M059J (cell line): Measurements from ENCODE around the gene GRM7. TPM values are rescaled to one million over a fixed set of nuclear protein-coding genes. Genes with fewer than 3 reads are reported as not detected.

Experiments used
- DNase-seq: peaks from one replicate; pipeline ENCODE4 v3.0.0-alpha.2; 2012; ENCODE audit warnings: low read depth
- total RNA-seq: library from RNA; depleted of rRNA; stranded (reverse); fragments of >200 nt; shearing (Covaris generic); gene quantifications from 2 replicates; pipeline ENCODE4 v1.2.3, GENCODE V29; 2014

GRM7 gene
- total RNA-seq, 1 experiment from 2014 or later: not detected

DNA sequence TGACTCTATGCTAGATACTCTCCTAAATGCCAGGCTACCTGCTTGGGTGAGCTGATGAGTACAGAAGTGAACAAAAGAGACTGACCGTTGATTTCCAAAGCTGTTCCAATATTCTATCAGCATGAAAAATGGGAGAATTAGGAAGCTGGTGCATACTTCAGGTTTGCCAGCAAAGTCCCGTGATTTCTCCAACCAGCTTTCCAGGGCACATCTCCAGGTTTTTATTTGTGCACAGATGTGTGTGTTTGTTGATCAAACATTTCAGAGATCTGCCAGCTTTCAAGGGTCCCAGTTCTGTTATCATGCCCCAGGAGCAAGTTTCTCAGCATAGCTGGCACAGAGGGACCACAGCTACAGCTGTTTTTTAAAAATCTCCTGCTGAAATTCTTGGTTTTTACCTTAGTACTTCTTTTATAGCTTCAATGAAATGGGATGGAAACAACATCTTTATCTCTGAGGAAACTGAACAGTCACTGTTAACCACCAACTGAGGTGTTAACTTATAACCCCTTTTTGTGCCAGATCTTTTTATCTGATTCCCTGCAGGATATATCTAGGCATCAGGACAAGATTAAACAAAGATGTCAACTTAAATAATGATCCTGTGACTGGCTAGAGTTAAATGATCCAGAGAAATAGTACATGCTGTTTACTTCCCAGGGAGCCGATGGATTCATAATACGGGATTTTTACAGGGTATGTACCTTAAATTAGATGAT is 380.8 kb downstream of the GRM7 start:
- no peak for DNase-seq

- no peak for DNase-seq
These were observed 381.4 kb downstream of the GRM7 start for GRCh38 chr3:7242303-7242635.

DNA sequence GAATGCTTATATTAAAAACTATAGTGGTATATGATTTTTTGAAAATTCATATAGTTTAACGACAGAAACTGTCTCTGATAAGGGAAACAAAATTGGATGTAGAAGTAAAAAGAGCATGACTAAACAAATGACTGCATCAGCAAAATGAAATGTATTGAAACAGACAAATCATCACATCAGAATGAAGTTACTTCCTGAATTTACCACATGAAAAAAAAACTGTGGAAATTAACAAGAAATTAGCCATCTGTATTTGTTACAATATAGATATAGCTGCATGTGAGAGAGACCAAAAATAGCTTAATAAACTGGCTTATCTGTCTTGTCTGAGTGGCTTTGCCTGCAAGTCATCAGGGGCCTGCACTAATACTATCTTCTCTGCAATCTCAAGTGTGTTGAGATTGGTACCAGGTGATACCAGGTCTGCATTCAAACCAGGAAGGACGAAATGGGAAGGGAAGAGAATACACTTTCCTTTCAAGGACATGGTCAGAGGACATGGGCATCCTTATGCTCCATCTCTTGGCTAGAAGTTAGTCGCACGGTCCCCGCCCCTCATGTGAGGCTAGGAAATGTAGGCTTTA is 388.7 kb downstream of the GRM7 start:
- no peak for DNase-seq

GRCh38 chr3:7254251-7254650 is 393.3 kb downstream of the GRM7 start:
- DNase-seq: no peak

DNA sequence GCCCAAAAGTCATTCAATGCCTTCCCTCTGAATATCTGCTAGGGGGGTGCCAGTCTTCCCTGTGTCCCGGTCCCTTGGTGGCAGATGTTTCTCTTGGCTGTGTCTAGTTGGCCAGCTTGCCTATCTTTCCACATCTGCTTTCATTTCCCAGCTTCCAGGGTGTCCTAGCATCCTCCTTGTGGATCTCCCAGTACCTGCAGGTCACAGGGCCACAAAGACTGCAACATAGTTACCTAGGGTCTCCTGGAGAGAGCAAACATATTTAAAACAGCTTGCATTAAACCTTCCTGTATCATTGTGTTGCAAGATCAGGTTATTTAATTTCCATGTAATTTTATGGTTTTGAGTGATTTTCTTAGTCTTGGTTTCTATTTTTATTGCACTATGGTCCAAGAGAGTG is 400.1 kb downstream of the GRM7 start:
- no peak for DNase-seq

DNA sequence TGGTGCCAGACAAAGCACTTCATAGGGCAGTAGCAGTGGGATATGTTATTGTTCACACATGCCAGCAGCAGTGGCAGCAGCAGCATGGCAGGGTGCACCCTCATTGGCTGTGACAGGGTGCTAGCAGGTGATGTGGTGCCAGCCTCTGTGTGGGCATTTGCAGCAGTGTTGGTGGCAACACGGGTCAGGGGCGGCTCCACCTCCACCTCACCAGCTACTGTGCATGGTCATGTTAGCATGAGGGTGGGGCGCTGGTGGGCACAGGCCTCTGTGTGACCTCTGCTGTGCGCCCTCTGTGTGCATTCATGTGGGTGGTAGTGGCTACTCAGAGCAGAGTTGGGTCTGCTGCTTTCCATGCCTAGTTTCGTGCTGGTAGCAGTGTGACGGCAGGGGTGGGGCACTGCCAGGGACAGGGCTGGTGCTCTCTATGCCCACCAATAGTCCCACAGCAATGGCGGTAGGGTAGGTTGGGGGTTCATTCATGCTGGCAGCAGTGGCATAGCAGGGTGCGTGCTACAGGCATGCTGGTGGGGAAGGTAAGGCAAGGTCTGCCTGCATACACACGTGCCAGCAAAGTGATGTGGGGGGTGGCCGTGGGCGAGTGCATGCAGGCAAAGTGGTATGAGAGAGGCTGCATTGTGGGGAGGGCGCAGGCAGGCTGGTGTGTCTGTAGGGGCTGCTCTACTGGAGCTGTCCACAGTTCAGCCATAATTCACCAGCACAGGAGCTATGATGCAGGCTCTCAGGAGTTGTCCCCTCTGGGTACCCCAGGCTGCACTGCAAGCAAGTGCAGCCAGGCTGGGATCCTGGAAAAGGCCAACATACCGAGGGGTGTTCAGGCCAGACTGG is 402.7 kb downstream of the GRM7 start:
- DNase-seq: no peak

- no peak for DNase-seq
These were observed 403.2 kb downstream of the GRM7 start for GRCh38 chr3:7264196-7264526.

DNA sequence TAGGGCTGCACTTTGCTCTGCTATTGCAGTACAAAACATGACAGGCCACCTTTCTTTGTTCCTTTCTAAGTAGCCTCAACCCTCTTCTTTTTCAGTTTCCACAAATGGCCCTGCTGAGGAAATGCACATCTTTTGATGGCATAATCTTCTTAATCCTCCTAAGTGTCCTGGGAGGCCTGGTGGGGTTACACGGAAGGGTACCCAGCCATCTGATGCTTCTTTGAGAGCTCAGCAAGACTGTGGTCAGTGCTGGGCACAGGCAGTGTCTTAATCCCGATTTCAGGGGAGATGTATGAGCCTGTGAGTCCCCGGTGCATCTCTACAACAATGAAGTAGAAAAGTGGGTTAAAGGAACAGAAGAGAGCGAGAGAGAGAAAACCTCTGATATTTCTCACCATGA is 404.8 kb downstream of the GRM7 start:
- no peak for DNase-seq

- DNase-seq: no peak
These were observed 405.6 kb downstream of the GRM7 start for GRCh38 chr3:7266551-7266950.

GRCh38 chr3:7270731-7271130 is 409.8 kb downstream of the GRM7 start:
- no peak for DNase-seq

DNA sequence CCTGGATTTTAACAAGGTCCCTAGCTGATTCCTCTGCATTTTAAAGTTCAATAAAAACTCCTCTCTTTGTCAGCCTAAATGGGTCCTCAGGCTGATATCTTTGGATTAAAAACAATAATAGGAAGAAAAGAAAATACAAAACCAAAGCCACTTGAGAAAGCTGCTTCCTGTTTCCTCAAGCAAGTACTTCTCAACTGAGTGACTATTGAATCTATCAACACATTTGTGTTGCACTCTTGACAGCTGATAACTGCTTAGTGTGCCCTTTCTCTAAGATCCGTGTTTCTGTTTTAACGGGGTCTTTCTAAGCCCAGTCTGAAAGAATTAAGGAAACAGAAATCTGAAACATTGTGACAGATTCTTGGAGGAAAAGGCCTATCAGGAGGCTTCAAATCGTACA is 410.7 kb downstream of the GRM7 start:
- DNase-seq: no peak

DNA sequence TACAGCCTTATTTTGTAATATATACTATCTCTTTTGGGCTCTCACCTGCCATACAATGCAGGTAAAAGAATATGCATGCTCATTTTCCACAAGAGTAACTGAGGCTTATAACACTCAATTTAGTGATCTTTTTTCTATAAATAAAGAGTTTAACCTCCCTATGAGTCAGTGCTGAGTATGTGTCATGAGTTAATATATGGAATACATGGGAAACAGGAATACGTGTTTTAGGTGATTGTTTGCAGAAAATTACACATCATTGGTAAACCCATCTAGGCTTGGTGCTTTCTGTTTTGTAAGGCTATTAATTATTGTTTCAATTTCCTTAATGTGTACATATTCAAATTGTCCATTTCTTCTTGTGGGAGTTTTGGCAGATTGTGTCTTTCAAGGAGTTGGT is 411.3 kb downstream of the GRM7 start:
- no peak for DNase-seq

DNA sequence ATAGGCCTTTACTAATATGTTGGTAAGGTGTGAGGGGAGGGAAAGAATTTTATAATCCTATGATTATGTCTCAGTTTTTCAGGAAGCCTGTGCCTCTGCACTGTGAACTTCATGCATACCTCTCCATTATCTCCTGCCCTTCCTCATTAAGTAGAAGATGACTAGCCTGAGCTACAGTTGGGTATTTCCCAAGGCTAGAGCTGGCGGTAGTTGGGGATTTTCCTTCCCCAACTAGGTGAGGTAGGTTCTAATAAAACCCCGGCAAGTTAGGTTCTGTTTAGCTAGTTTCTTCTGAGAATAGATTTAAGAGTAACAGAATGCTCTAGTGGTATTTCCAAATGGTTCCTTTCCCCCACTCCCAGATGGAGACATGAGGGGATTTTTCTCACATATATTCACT is 414.5 kb downstream of the GRM7 start:
- DNase-seq: no peak

- DNase-seq: no peak
These were observed 419.4 kb downstream of the GRM7 start for GRCh38 chr3:7280318-7280717.

- no peak for DNase-seq
These were observed 422.1 kb downstream of the GRM7 start for GRCh38 chr3:7282988-7283387.

DNA sequence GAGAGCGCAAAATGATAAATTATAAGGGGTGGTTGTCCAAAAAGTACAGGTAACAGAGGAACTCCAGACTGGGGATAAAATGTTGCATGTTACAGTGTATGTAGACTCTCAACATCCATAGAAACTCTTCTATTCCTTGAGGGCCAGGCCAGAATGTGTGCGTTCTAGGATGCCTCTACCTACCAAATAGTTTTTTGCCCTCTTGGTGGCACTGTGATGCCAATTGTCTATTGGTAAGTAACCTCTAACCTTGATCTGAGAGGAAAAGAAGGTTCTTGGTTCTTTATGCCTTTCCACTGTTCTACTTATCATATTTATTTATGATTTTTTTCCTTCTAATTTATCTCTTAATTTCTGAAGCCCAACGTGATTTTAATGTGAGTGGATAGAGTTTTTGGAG is 424.6 kb downstream of the GRM7 start:
- DNase-seq: no peak

DNA sequence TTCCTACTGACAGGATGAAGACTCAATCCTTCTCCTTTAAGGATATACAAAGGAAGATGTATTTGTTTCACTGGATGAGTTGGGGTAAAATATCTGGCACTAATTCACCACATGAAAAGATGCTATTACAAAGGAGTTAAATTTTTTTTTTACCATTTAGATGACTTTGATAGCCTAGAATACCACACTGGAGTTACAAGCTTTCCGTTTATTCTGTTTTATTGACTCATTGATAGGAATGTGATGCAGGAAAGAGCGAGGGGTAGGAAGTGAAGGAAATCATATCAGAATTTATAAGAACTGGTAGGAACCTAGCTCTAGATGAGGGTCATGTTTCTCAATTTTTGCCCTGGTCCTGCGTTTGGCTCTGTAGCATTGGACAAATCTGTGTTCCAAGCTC is 427.2 kb downstream of the GRM7 start:
- DNase-seq: no peak

DNA sequence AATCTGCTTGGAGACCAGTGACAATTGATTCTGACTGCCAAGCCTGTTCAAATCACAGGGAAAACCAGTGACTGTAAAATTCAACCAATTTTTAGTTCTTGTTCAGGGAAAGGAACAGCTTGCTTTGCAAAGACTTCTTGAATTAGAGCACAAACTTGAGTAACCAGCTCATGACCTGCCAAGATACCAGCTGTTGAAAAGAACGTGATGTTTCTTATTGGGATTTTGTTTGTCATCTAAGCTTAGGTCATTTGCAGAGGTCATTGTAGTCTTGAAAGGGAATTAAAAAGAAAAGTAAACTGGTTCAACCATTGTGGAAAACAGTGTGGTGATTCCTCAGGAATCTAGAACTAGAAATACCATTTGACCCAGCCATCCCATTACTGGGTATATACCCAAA is 428.2 kb downstream of the GRM7 start:
- DNase-seq: no peak

DNA sequence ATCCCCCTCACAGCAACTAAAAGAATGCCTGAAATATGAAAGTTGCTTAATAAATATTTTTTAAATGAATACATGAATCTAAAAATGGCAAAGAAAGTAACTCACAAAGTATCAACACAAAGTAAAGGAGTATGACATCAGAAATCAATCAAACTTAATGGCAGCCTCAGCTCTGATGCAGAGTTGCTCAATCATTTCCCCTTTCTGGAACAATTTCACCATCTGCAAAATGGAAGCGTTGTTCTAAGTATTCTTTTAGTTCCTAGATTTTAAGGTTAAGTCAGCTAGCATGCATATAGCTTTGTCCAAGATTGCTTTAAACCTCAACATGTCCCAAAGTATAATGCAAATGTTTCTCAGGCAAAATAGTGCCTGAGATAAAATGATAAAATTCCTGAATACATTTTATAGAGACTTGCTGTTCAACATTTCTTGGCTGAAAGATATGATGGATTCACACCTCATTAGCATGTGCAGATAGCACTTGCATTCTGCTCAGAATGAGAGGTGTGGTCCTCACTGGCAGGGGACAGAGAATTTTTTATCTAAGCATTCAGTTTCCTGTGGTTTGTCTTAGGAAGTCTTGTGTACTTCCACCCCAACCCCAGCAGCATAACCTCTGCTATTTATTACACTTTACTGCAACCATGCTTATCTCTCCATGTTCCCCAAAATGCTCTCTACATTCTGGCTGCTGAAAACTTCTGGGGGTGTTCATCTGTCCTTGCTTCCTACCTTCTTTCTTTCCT is 429.3 kb downstream of the GRM7 start:
- DNase-seq: no peak

GRCh38 chr3:7292362-7292761 is 431.4 kb downstream of the GRM7 start:
- DNase-seq: no peak

DNA sequence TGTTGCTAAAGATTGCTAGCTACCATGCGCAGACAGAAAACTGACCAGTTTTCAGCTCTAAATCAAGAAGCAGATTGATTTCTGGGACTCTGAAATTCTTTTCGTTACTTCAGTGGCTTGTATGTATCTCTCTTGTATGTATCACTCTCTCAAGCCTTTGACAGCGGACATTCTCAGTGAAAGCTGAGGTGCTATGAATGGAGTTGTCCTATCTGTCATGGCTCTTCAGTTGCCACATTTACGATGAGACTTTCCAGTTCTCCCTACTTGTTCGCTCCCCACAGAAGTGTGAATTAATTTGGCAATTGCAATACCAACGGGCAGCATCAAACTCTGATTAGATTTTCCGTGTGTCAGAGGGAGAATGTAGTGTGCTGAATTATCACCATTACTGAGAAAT is 432.4 kb downstream of the GRM7 start:
- DNase-seq: no peak

DNA sequence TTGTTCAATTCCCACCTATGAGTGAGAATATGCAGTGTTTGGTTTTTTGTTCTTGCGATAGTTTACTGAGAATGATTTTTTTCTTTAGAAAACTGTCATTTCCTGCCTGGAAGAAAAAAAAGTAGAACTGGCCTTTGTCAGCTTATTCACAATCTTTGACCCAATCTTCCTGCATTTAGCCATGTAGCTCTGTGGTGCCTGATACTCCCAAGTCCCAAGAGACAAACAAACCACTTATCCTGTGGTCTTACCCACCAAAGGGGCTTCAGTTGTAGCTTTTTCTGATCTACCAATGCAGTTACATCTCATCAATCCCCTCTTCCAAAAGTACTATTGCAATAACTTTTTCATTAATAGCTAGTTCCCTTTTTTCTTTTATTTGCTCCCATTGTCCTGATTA is 444.6 kb downstream of the GRM7 start:
- DNase-seq: no peak

GRCh38 chr3:7306901-7307300 is 446.0 kb downstream of the GRM7 start:
- no peak for DNase-seq
